Left hindlimb (tissue), 1 donor: ENCODE measurements around the gene TP53RK.

ENCODE experiments used
- DNase-seq: peaks from one replicate; pipeline ENCODE4 v3.0.0-alpha.2; 2018

The TP53RK gene

GRCh38 chr20:46657137-46657536, 32.1 kb downstream of the TP53RK start:
- no peak for DNase-seq

DNA sequence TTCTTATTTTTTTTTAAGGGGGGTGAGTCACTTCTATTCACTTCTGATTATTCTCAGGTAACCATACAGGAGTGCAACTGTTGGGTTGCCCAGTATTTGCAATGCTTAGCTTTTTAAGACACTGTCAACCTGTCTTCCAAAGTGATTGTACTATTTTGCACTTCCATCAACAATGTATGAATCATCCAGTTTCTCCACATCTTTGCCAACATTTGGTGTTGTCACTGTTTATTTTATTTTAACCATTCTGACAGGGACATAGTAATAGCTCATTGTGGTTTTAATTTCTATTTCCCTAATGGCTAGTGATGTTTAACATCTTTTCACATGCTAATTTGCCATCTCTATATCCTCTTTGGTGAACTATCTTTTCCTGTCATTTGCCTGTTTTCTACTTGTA, 36.5 kb downstream of the TP53RK start:
- no peak for DNase-seq

DNA sequence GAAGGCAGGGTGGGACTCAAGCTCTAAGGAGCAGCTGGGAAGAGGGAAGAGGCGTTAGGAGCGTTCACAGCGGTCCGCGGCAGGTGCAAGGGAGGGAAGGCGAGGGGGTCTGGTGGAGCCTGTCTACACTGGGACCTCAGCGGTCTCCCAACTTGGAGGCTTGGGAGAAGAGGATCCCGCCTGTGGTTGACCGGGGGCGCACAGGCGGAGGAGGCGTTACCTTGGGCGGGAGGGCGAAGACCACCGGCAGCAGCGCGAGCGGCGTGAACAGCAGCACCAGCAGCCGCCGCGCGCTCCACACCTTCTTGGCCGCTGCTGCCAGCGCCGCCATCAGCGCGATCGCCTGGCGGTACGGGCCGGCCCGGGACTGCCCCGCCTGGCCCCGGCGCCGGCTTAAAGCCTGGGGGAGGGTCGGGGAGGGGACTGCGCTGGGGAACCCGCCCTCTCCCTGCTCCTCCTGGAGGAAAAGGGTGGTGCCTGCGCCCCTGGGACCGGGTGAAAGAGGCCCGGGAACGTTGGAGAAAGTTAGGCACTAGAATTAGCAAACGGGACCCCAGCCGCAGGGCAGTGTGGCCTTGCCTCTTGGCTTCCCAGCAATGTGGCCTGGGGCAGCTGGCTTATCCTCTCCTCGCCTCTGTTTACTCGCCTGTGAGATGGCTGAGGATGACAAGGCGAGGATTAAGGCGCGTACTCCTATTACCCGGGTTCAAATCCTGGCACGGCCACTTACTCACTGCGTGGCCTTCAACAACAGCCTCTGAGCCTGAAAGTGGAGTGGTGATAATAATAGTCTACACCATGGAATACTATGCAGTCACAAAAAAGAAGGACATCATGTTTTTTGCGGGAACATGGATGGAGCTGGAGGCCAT, 37.9 kb downstream of the TP53RK start, which contains the start of gene SLC13A3:
TSS of gene SLC13A3 (minus strand) at position 369 of the 872 bp plus-strand sequence. CDS start at position 331, 38 bp downstream.
- no peak for DNase-seq

DNA sequence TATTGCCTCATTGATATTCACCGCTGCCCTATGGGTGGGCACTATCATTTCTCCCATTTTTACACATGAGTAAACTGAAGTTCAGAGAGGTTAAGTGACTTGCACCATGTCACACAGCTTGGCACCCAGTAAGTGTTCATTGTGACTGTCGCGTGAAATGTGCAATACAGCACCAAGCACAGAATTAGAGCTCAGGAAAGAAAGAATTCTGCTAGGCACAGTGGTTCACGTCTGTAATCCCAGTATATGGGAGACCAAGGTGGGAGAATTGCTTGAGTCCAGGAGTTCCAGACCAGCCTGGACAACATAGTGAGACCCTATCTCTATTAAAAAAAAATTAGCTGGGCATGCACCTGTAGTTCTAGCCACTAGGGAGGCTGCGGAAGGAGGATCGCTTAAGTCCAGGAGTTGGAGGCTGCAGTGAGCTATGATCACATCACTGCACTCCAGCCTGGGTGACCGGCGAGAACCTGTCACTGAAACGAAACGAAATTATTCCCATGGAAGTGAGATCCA, 38.6 kb downstream of the TP53RK start:
- DNase-seq, result no peak

DNA sequence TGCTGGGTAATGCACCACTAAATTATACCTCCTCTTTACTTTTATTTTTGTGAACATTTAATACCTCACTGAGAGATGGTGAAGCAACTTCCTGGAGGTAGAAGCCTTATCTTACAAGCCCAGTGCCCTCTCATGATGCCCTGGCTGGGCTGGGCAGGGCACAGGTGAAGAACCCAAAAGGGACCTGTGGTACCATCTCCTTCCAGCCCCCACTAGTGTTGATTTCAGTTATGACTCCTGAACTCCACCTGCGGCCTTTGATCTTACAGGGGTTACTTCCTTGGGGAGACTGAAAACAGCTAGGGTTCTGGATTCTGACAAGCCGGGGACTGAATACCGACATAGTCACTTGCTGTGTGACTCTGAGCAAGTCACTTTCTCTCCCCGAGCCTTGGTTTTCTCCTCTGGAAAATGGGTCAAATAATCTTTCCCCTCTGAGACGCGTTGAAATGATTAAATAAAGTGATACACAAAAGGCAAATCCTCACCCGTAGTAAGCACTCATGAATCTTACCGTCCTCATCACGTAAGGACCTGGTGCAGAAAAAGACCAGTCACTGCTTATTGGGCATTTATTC, 39.2 kb downstream of the TP53RK start:
- no peak for DNase-seq

GRCh38 chr20:46649650-46649949, 39.6 kb downstream of the TP53RK start:
- DNase-seq, result no peak

DNA sequence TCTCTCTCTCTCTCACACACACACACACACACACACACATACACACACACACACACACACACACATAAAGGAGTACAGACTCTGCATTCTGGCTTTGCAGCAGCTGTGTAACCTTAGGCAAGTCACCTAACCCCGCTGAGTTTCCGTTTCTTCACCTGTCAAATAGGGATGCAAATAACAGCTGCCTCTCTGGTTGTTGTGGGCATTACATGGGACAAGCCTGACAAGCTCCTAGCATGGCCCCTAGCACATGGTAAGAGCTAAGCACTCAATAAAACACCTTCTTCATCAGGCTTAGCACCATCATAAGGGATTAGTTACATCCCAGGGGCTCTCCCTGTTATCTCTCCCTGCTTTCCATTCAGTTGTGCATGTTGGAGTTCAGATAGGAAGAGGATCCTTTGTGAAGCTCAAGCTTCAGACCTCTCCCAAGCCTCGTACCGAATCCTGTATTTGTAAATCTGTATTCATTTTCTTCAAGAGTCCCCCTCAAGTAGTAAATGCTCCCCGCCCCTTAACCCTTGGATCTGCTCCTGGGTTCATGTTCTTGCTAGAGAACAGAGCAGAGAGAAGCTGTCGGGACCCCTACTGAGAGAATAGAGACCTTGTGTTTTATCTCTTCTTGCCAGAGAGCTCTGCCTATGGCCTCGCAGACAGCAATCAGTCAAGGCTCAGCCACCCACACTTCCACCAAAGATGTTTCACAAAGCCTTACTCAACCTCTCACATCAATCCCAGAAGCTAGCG, 40.2 kb downstream of the TP53RK start:
- no peak for DNase-seq

DNA sequence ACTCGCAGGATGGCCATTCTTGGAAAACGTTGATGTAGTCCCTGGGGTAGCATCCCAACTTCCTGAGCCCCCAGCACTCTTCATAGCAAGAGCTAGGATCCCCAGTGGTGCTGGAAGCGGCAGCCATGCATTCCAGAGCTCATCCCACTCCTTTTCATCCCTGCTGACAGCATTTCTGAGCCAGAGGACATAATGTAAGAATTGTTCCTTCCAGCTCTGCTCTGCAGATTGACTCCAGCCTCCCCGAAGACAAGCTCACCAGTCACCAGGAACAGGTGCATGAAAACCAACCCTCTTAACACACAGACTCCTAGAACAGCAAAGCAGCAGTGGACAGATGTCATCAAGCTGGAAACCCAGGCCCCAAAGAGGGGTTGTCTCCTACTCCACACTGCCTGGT, 41.8 kb downstream of the TP53RK start:
- DNase-seq, result no peak

GRCh38 chr20:46646659-46647380, 42.4 kb downstream of the TP53RK start:
- DNase-seq, result no peak

DNA sequence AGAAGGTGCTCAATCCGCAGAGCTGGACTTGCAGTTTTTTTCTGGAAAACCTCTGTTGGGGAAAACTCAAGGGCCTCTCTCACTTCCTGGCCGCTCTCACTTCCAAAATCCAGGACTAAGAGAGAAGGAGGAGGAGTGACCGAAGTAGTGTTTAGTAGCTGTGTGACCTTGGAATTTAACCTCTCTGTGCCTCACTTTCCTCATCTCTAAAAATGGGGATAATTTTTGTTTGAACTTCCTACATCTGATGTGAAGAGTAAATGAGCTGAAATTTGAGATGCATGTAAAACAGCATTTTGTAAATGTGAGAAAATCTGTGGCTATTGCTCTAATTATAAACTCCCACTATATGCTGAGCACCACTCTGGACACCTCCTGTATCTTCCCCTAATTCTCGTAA, 43.1 kb downstream of the TP53RK start:
- DNase-seq, result no peak

- DNase-seq, result no peak
These were observed 44.5 kb downstream of the TP53RK start for GRCh38 chr20:46644733-46645132.

GRCh38 chr20:46644160-46644559, 45.1 kb downstream of the TP53RK start:
- DNase-seq, result no peak

GRCh38 chr20:46642969-46643343, 46.3 kb downstream of the TP53RK start:
- DNase-seq, result no peak

- DNase-seq, result no peak
These were observed 46.8 kb downstream of the TP53RK start for GRCh38 chr20:46642265-46642968.

- no peak for DNase-seq
These were observed 47.8 kb downstream of the TP53RK start for GRCh38 chr20:46641424-46641823.

DNA sequence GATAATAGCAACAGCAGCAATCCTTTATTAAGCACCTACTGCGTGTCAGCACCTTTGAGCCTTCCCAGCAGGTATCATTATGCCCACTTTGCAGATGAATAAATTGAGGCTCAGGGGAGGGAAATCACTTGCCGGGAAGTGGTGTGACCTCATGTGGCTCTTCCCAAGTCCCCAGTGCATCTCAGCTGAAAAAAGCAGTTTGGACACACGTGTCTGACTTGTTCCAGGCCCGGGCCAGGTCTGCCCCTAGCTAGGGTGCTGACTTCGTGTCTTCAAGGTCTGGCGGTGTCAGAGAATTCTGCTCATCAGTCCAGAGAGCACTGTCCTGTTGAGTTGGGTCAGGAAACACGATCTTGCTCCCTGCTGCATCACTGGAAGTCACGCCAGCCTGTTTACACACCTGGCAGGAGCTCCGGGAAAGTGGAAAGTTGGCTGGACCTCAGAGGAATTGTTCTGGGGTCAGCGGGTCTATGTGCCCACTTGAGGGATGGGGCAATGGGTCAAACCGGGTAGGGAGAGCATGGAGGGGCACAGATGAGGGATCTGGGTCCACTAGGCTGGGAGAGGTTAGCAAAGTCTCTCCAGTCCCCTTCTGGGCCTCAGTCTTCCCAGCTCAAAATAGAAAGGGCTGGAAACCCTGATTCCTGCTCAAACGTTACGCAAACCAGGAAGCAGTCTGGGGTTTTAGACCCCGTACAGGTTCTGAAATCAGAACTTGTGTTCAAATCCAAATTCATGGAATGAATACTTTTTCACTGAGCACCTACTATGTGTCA, 48.5 kb downstream of the TP53RK start:
- no peak for DNase-seq

DNA sequence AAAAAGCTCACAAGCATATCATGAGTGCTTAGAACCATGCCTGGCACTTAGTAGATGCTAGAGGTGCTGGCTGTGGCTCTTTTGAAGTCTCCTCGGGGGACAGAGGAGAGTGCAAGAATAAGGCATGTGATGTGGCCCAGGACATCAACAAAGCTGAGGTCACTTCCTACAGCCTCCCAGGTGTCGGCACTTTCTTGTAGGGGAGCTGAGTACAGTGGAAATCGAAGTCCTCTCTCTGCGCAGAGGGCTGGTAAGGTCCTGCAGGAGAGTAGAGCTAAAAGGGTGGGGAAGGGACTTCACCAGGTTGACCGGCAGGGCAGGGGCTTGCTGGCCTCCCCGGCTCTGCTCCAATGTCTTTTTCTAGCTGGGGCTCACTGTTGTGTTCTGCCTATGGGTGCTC, 49.2 kb downstream of the TP53RK start:
- no peak for DNase-seq

DNA sequence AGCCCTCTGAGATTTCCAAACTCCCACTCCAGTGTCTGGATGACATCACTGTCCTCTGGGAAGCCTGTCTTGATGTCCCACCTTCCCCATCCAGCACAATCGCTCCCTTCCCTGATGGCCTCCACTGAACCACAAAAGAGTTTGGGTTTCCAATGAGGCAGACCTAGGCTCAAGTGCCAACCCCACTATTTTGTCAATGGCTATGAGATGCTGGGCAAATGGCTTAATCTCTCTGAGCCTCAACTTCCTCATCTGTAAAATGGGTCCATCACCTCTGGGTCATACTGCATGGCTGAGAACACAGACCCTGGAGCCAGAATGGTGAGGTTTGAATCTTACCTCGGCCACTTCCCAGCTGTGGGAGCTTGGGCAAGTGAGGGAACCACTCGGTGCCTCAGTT, 49.7 kb downstream of the TP53RK start:
- DNase-seq, result no peak

GRCh38 chr20:46638898-46639274, 50.4 kb downstream of the TP53RK start:
- DNase-seq, result no peak

DNA sequence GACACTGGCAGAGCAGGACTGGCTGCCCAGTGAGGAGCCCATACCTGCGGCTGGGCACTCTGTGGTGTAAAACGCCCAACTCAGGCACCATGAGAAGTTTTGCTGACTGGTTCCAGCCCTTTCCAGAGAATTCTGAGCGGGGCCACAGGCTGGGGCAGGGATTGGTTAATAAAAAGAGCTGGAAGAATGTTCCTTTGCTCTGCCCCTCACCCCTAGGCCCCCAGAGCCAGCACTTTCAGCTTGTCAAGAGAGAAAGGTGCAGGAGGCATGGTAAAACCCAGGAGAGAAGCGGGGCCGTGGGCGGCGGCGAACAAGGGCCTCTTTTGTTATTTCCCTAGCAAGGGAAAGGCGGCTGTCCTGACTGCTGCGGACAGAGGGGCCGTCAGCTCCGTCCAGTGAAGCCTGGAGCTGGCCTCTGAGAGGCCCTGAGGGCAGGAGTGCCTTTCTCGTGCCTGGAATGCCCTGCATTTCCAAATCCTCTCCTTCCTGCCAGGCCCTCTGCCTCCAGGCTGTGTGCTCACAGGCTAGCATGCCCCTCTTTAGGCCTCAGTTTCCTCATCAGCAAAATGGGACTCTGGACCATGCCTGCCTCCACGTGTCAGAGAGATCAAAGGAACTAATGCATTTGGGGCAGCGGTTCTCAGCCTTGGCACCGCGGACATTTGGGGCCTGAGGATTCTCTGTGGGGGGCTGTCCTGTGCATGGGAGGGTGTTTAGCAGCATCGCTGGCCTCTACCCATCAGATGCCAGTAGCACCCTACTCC, 50.9 kb downstream of the TP53RK start:
- no peak for DNase-seq
